ENCODE measurements around the gene DGKQ. TPM values are rescaled to one million over a fixed set of nuclear protein-coding genes. Genes with fewer than 3 reads are reported as not detected.
"Not testable (repeated sequence)": the region's sequence is repeated elsewhere in the genome, so short reads cannot be mapped to it uniquely, and the experiment has no call there.

The DGKQ gene
- total RNA-seq, 1 donor from 2014 or later = 15.4 TPM

DNA sequence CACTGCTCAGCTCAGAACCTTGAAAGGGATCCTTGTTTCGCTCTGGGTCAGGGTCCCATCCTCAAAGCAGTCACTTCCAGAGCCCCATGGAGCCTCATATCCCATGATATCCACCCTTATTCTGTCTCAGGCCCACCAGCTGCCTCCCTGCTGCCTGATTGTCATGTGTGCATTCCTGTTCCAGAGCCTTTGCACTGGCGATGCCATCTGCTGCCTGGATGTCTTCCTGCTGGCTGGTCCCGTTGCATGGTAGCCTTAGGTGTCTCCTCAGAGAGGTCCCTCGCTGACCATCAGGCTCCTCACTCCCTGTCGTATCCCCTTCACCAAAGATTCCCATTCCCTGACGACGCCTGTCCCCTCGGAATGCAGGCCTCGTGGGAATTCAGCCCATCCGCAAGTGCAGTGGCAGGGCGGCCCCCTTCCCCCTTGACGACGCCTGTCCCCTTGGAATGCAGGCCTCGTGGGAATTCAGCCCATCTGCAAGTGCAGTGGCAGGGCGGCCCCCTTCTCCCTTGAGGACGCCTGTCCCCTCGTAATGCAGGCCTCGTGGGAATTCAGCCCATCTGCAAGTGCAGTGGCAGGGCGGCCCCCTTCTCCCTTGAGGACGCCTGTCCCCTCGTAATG lies 26.0 kb upstream of the DGKQ start:
- TF ChIP-seq, protein P1, sequence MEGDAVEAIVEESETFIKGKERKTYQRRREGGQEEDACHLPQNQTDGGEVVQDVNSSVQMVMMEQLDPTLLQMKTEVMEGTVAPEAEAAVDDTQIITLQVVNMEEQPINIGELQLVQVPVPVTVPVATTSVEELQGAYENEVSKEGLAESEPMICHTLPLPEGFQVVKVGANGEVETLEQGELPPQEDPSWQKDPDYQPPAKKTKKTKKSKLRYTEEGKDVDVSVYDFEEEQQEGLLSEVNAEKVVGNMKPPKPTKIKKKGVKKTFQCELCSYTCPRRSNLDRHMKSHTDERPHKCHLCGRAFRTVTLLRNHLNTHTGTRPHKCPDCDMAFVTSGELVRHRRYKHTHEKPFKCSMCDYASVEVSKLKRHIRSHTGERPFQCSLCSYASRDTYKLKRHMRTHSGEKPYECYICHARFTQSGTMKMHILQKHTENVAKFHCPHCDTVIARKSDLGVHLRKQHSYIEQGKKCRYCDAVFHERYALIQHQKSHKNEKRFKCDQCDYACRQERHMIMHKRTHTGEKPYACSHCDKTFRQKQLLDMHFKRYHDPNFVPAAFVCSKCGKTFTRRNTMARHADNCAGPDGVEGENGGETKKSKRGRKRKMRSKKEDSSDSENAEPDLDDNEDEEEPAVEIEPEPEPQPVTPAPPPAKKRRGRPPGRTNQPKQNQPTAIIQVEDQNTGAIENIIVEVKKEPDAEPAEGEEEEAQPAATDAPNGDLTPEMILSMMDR (IDR thresholded peaks at IDR 0.05) = peak; percentile 18
- not testable (repeated sequence) for H3K36me3 Mint-ChIP-seq (ENCODE audit: low read depth); H3K27me3 Mint-ChIP-seq (ENCODE audit: low read depth); H3K4me3 Mint-ChIP-seq (ENCODE audit: unreplicated experiment); DNase-seq (ENCODE audit: low spot score); H3K27ac Mint-ChIP-seq (ENCODE audit: unreplicated experiment); H3K9me3 Mint-ChIP-seq (ENCODE audit: low read depth); H3K4me1 Mint-ChIP-seq (ENCODE audit: low read depth)

DNA sequence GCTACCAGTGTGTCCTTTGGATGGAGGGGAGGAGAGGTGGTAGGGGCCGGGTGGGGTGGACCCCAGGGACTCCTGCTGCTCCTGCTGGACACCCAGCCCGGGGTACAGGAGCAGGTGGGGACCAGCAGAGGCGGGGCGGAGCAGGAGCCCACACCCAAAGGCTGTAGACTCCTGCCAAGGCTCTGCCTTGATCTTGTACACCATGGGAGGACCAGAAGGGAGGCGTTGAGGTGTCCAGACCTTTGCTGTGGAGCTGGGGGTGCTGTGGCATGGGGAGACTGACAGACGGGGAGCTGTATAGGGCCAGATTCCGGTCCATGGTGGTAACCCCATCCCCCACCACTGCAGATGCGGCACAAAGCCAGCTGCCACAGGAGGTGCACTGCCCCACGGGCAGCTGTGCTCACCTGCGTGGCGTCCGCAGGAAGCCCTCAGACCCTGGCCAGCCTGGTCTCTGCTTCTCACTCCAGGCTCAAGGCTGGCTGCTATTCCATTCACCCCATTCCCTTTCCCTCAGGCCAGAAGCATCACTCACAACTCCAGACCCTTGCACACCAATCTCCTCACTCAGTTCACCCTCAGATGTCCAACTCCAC lies 24.8 kb upstream of the DGKQ start:
- TF ChIP-seq, protein P1 (IDR thresholded peaks at IDR 0.05) = no peak
- Mint-ChIP-seq H3K27me3 (ENCODE audit: low read depth) (peaks cover 6% of the 10 kb centered on the region), H3K4me3 (ENCODE audit: unreplicated experiment) (no peak overlapping the region), H3K9me3 (ENCODE audit: low read depth) (no peaks in the 10 kb centered on the region), H3K36me3 (ENCODE audit: low read depth) (no peaks in the 10 kb centered on the region), H3K27ac (ENCODE audit: unreplicated experiment) (no peak overlapping the region), H3K4me1 (ENCODE audit: low read depth) (peaks cover 4% of the 10 kb centered on the region)
- no peak for DNase-seq (ENCODE audit: low spot score)

DNA sequence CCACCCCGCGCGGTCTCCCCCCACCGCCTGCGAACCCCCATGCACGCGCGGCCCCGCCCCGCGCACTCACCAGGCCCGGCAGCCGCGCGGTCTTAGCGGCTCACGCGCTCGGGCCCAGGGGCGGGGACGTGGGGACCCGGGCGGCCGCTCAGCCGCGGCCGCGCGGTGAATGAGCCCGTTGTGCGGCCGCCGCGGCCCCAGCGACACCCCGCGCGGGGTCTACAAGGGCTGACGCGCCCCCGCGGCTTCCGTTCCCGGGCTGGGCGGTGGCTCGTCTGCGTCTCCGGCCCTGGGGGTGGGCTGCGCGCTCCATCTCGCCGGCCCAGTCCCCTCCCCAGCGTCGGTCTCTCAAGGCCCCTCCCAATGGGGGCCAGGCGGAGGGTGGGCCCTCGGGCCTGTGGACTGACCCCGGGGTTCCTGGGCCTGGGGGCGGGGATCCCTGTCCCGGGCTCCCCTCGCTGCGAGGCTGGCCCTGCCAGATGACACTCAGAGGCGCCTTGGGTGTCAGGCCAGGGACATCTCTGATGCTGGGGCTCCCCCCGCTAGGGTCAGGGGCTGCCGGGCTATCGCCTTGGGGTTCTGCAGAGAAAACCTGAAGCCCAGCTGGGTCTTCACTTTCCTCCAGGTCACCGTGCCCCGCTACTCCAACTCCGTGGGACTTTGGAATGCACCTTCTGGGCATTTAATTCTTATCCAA lies 24.2 kb upstream of the DGKQ start:
- no peak overlapping the region for H3K27ac Mint-ChIP-seq (ENCODE audit: unreplicated experiment)
- H3K9me3 Mint-ChIP-seq (ENCODE audit: low read depth) = no peaks in the 10 kb centered on the region
- H3K27me3 Mint-ChIP-seq (ENCODE audit: low read depth) = peaks cover 6% of the 10 kb centered on the region
- TF ChIP-seq, protein P1 (IDR thresholded peaks at IDR 0.05) = no peak
- H3K4me1 Mint-ChIP-seq (ENCODE audit: low read depth) = peaks cover 7% of the 10 kb centered on the region
- H3K36me3 Mint-ChIP-seq (ENCODE audit: low read depth) = no peaks in the 10 kb centered on the region
- no peak for DNase-seq (ENCODE audit: low spot score)
- no peak overlapping the region for H3K4me3 Mint-ChIP-seq (ENCODE audit: unreplicated experiment)

DNA sequence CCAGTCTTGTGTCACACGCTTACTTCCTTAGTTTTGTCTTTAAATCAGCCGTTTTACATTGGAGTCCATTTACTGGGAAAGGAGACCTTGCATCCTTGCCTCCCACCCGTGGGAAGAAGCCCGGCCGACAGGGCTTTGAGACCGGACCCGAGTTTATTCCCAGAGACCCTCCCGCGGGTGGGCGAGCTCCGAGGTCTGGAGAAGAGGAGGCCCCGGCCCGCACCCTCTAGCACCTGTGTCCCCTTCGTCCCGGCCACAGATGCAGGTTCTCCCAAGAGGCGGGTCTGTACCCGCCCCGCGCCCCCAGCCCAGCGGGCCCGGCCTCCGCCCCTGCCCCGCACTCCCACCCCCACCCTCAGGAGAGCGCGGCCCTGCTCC lies 23.6 kb upstream of the DGKQ start:
- no peaks in the 10 kb centered on the region for H3K9me3 Mint-ChIP-seq (ENCODE audit: low read depth)
- no peak overlapping the region for H3K27ac Mint-ChIP-seq (ENCODE audit: unreplicated experiment)
- H3K27me3 Mint-ChIP-seq (ENCODE audit: low read depth) = peaks cover 4% of the 10 kb centered on the region
- H3K4me1 Mint-ChIP-seq (ENCODE audit: low read depth) = peaks cover 10% of the 10 kb centered on the region
- no peak for DNase-seq (ENCODE audit: low spot score)
- no peaks in the 10 kb centered on the region for H3K36me3 Mint-ChIP-seq (ENCODE audit: low read depth)
- TF ChIP-seq, protein P1 (IDR thresholded peaks at IDR 0.05) = no peak
- H3K4me3 Mint-ChIP-seq (ENCODE audit: unreplicated experiment) = peak overlapping the region; percentile 50

DNA sequence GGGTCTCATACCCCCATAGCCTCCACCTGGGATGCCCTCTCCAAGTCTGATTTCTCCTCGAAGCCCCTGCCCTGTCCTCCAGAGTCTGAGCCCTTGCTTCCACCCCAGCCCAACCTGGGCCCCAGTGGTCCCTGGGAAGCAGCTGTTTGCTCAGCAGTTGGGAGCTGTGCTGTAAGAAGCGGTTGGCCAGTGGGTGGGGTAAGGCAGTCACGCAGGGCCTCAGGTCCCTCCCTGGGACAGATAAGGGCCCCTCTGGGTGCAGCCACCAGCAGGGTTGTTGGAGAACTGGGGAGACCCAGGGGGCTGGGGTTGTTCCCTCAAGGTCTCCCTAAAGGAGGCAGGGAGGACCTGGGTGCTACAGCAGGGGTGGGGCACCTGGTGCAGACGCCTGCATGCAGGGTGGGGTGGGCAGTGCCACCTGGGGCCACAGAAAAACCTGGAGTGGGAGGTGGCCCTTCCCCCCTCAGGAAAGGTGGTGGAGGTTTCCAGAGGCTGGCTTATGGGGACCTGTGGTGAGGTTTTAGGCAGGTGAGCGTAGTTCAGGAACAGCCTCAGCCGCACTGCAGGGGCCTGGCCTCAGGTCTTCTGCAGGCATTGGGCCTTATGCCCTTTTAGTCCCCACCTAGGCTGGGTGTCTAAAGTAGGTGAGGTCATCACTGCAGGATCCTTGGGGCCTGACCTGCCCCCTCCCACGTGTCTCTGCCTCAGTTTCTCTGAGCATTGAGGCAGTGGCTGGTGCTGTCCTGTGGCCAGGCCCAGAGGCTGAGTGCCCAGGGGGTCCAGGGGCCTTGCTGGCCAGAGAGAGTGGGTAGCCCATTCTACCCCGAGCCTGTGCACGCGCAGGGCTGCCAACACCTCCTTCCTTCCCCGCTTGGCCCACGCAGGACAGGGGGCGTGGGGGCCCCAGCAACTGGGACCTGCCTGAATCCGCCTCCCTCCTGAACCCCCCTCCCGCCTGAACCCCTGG lies 22.9 kb upstream of the DGKQ start:
- no peak overlapping the region for H3K4me3 Mint-ChIP-seq (ENCODE audit: unreplicated experiment)
- TF ChIP-seq, protein P1 (IDR thresholded peaks at IDR 0.05) = no peak
- no peaks in the 10 kb centered on the region for H3K36me3 Mint-ChIP-seq (ENCODE audit: low read depth)
- peaks cover 10% of the 10 kb centered on the region for H3K4me1 Mint-ChIP-seq (ENCODE audit: low read depth)
- no peak overlapping the region for H3K27ac Mint-ChIP-seq (ENCODE audit: unreplicated experiment)
- peaks cover 4% of the 10 kb centered on the region for H3K27me3 Mint-ChIP-seq (ENCODE audit: low read depth)
- no peaks in the 10 kb centered on the region for H3K9me3 Mint-ChIP-seq (ENCODE audit: low read depth)
- DNase-seq (ENCODE audit: low spot score) = no peak

All from chondrocyte (in vitro differentiated cells).